ENCODE data around the gene FAH.

- TF ChIP-seq CTCF (IDR thresholded peaks at IDR 0.05) (peak in 6 of 12 donors; percentile 17 to 45 (median 24)), POLR2A (IDR thresholded peaks at IDR 0.05) (no peak)
These were observed 82.1 kb downstream of the FAH start for GRCh38 chr15:80234883-80235282.

Data from heart left ventricle (tissue), 13 donors.